SU-DHL-6 (cell line): Measurements from ENCODE around the gene EEF1AKMT3.

Experiments
- H2AFZ ChIP-seq: fragments of 200-600 bp; sonication (generic); 2 replicates; pipeline ENCODE4 v1.6.1; 2014; ENCODE audit warnings: low read depth, mild to moderate bottlenecking, moderate library complexity, mixed read lengths, antibody characterized with exemption, low read length; ENCODE audit not compliant: severe bottlenecking
- H3F3A ChIP-seq: fragments of 200-600 bp; shearing (Covaris generic); 2 replicates; pipeline ENCODE4 v1.6.0; 2016; ENCODE audit warnings: antibody characterized with exemption, mild to moderate bottlenecking; ENCODE audit not compliant: insufficient read depth
- H3K27ac ChIP-seq: fragments of 200-600 bp; sonication (generic); 2 replicates; pipeline ENCODE4 v1.5.1; 2016; ENCODE audit warnings: low read depth, mild to moderate bottlenecking, low read length, moderate library complexity, mixed read lengths
- H3K27me3 ChIP-seq: fragments of 200-600 bp; sonication (generic), shearing (Covaris generic); 2 replicates; pipeline ENCODE4 v1.6.0; 2014; ENCODE audit warnings: mild to moderate bottlenecking, low read length
- H3K36me3 ChIP-seq: fragments of 200-600 bp; sonication (generic); 2 replicates; pipeline ENCODE4 v1.6.1; 2014; ENCODE audit warnings: mild to moderate bottlenecking, low read length, mixed read lengths
- H3K4me2 ChIP-seq: fragments of 300-600, 200-600 bp; shearing (Covaris generic), sonication (generic); 2 replicates; pipeline ENCODE4 v1.6.0; 2014; ENCODE audit warnings: low read length, low read depth, mild to moderate bottlenecking; ENCODE audit not compliant: poor library complexity, severe bottlenecking
- H3K4me3 ChIP-seq: fragments of 200-600 bp; sonication (generic); 2 replicates; pipeline ENCODE4 v1.5.1; 2014; ENCODE audit warnings: antibody characterized with exemption, low read length, mild to moderate bottlenecking, mixed read lengths; ENCODE audit not compliant: insufficient read depth, poor library complexity, severe bottlenecking
- H3K79me2 ChIP-seq: fragments of 200-600 bp; sonication (generic); 2 replicates; pipeline ENCODE4 v1.6.1; 2014; ENCODE audit warnings: mild to moderate bottlenecking, low read length, moderate library complexity; ENCODE audit not compliant: insufficient read depth
- H3K9ac ChIP-seq: fragments of 200-600 bp; sonication (generic); 2 replicates; pipeline ENCODE4 v1.7.0; 2014; ENCODE audit warnings: mild to moderate bottlenecking, low read length
- H3K9me2 ChIP-seq: fragments of 200-600 bp; sonication (generic); replicated peaks from 2 replicates; pipeline ENCODE4 v1.6.1; 2014; ENCODE audit warnings: low read length; ENCODE audit not compliant: insufficient read depth
- H3K9me3 ChIP-seq: fragments of 200-600 bp; sonication (generic); 2 replicates; pipeline ENCODE4 v1.6.1; 2014; ENCODE audit warnings: low read length, mixed read lengths; ENCODE audit not compliant: insufficient read depth
- H4K20me1 ChIP-seq: fragments of 200-600 bp; sonication (generic); 2 replicates; pipeline ENCODE4 v1.6.1; 2014; ENCODE audit warnings: low read depth, mild to moderate bottlenecking, antibody characterized with exemption, low read length, moderate library complexity, mixed read lengths
- EZH2phosphoT487 ChIP-seq: fragments of 200-600 bp; sonication (generic), shearing (Covaris generic); conservative IDR thresholded peaks from 2 replicates; pipeline ENCODE4 v1.6.1; 2018; ENCODE audit warnings: mild to moderate bottlenecking, antibody characterized with exemption, low read length, moderate library complexity, mixed read lengths
- TF ChIP-seq, protein P1 (sequence below): fragments of 200-600 bp; sonication (generic); IDR thresholded peaks from one replicate; pipeline ENCODE4 v1.5.1; 2017; ENCODE audit warnings: antibody characterized with exemption, mild to moderate bottlenecking, low read length, moderate library complexity; ENCODE audit not compliant: insufficient read depth, poor library complexity, severe bottlenecking

Gene EEF1AKMT3

DNA sequence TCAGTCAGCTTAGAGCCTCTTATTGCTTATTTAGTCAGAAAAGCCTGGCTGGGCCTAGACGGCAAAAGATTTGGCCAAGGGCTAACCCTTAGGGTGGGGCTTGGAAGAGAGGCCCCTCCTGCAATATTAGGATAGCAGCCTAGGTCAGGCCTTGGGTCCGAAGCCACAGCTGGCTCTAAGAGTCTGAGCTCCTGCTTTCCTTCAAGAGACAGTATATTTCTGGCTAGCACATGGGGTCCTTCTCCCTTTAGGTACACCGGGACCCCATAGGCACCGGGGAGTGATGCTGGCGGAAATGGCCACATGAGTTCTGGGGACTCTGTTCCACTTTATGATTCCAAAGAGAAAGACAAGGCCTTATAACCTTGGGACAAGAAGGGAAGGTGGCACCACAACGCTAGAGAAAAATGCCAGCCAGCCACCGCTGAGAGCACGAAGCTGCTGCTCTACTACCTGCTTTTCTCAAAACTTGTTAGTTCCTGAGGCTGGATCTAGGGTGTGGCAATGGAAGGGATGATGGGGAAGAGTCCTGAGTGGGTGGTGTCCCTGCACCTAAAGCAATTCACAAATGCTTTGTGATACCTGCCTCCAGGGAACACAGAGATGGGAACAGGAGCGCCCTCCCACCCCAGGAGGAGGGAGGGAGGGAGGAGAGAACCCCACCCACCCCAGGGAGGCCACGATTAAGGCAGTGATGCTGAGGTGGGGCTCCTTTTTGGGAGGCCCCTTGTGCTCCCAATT lies 49.2 kb downstream of the EEF1AKMT3 start:
- no peak overlapping the region for H3K9ac ChIP-seq
- H3K36me3 ChIP-seq: no peaks in the 10 kb centered on the region
- H3F3A ChIP-seq: no peaks in the 10 kb centered on the region
- H3K4me2 ChIP-seq: no peak overlapping the region
- H2AFZ ChIP-seq: no peak overlapping the region
- H3K27ac ChIP-seq: no peak overlapping the region
- no peaks in the 10 kb centered on the region for H3K9me3 ChIP-seq
- no peaks in the 10 kb centered on the region for H3K79me2 ChIP-seq
- no peaks in the 10 kb centered on the region for H3K27me3 ChIP-seq
- no peaks in the 10 kb centered on the region for H4K20me1 ChIP-seq
- no peaks in the 10 kb centered on the region for H3K9me2 ChIP-seq
- TF ChIP-seq, protein P1, sequence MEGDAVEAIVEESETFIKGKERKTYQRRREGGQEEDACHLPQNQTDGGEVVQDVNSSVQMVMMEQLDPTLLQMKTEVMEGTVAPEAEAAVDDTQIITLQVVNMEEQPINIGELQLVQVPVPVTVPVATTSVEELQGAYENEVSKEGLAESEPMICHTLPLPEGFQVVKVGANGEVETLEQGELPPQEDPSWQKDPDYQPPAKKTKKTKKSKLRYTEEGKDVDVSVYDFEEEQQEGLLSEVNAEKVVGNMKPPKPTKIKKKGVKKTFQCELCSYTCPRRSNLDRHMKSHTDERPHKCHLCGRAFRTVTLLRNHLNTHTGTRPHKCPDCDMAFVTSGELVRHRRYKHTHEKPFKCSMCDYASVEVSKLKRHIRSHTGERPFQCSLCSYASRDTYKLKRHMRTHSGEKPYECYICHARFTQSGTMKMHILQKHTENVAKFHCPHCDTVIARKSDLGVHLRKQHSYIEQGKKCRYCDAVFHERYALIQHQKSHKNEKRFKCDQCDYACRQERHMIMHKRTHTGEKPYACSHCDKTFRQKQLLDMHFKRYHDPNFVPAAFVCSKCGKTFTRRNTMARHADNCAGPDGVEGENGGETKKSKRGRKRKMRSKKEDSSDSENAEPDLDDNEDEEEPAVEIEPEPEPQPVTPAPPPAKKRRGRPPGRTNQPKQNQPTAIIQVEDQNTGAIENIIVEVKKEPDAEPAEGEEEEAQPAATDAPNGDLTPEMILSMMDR: no peak
- TF ChIP-seq EZH2phosphoT487: no peak
- H3K4me3 ChIP-seq: no peak overlapping the region

DNA sequence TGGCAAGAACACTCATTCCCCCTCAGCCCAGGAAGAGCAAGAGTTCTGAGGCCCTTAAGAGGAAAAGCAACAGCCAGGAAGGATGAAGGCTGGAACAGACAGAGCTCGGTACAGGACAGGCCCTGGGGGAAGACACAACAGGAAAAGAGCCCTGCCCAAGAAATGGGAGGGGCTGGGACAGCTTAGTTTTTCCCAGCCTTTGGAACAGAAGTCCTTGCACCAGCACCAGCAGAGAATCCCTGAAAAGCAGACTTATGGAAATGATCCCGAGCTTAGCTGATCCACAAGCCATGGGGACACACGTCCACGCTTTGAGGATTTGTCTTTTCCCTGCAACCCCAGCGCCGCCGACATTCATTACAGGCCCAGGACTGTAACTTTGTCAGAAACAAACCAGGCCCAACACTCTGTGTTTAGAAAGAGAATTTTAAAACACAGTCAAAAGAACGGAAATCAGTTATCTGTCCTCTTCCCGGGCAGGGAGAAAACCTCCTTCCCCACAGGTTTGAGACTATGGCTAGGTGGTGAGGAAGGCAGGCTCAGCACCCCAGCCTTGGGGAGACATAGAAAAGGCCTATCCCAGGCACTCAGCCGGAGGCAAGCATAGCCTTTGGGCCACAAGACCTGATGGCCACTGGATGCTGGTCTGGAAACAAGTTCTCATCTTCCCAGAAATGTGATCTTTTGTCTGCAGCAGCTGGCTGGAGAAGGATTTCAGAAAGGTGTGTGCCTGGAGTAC lies 50.1 kb downstream of the EEF1AKMT3 start:
- Histone ChIP-seq H3K9me3 (no peaks in the 10 kb centered on the region), H3K9ac (no peak overlapping the region), H3K4me3 (no peak overlapping the region), H3F3A (no peaks in the 10 kb centered on the region), H3K9me2 (no peaks in the 10 kb centered on the region), H3K79me2 (no peaks in the 10 kb centered on the region), H3K27ac (no peak overlapping the region), H3K27me3 (no peaks in the 10 kb centered on the region), H3K4me2 (no peak overlapping the region), H2AFZ (no peak overlapping the region), H4K20me1 (no peaks in the 10 kb centered on the region), H3K36me3 (no peaks in the 10 kb centered on the region)
- TF ChIP-seq, protein P1: no peak
- no peak for TF ChIP-seq EZH2phosphoT487

DNA sequence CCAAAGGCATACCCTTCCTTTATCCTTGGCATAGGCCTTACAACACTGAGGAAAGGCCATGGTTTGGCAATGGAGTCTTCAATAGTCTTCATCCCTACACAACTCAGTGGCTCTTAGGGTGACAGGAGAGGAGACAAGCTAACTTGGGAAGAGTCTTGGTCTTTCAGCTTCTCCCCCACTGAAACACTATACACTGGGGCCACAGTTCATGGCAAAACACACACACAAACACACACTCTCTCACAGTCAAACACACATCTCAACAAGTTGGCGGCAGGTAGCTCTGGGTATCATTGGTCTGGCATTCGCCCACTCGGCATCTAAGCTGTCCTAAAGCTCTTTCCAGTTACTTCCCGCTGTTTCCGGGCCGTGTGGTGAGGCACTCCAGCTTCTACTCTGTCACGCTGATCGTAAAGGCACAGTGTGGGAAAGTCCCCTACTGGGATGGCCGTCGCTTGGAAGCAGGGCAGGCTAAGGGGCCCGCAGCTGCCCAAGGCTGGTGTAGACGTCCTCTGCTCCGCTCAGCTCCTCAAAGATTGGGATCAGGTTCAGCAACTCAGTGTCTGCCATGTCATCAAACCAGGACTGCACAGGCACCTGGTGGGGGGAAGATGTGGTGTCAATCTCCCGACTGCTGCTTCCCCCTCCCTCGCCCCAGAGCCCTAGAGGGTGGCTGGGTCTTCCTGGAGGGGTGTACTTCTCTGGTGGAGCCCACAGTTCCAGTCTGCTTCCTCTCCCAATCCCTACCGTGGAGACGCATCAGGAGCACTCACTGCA lies 50.9 kb downstream of the EEF1AKMT3 start:
- no peak overlapping the region for H3K4me2 ChIP-seq
- H3F3A ChIP-seq: no peaks in the 10 kb centered on the region
- no peaks in the 10 kb centered on the region for H3K9me3 ChIP-seq
- H3K27me3 ChIP-seq: no peaks in the 10 kb centered on the region
- TF ChIP-seq EZH2phosphoT487: no peak
- TF ChIP-seq, protein P1: no peak
- H3K36me3 ChIP-seq: no peaks in the 10 kb centered on the region
- no peak overlapping the region for H3K27ac ChIP-seq
- H2AFZ ChIP-seq: no peak overlapping the region
- no peaks in the 10 kb centered on the region for H4K20me1 ChIP-seq
- H3K9me2 ChIP-seq: no peaks in the 10 kb centered on the region
- H3K79me2 ChIP-seq: no peaks in the 10 kb centered on the region
- H3K4me3 ChIP-seq: no peak overlapping the region
- H3K9ac ChIP-seq: no peak overlapping the region
